PC-3 (cell line): ENCODE measurements around the gene DAND5. TPM values are rescaled to one million over a fixed set of nuclear protein-coding genes. Genes with fewer than 3 reads are reported as not detected.

Experiments
- ATAC-seq: fragments of 200-7000 bp; cut with Tn5 transposase; 2 replicates; pipeline ENCODE4 v1.9.1; 2020; ENCODE audit warnings: mild to moderate bottlenecking, moderate library complexity
- BruUV-seq: library from RNA; stranded (reverse); fragments of 400-500 nt; replicated peaks from 2 replicates; lab custom pipeline; 2021; lab: Mats Ljungman, UMichigan
- CTCF ChIA-PET: fragments of 300-600 bp; sonication (Branson Sonifier 250); formaldehyde crosslinking; loops from one replicate; lab custom pipeline; 2022; ENCODE audit warnings: antibody characterized with exemption; lab: Charles Lee
- POLR2A ChIA-PET: fragments of 300-600 bp; sonication (Branson Sonifier 250); formaldehyde crosslinking; loops from one replicate; lab custom pipeline; 2022; ENCODE audit warnings: antibody characterized with exemption; ENCODE audit not compliant: unreplicated experiment; lab: Charles Lee
- DNase-seq: peaks from one replicate; pipeline ENCODE4 v3.0.0-alpha.2; 2015
- H2AFZ ChIP-seq: fragments of 300-600 bp; sonication (generic); 2 replicates; pipeline ENCODE4 v1.6.0; 2016; ENCODE audit warnings: antibody characterized with exemption, low read length
- H3F3A ChIP-seq: fragments of 300-600 bp; sonication (generic); one replicate; pipeline ENCODE4 v1.6.0; 2017; ENCODE audit warnings: antibody characterized with exemption, low read length, control low read depth, mild to moderate bottlenecking; ENCODE audit not compliant: unreplicated experiment
- H3K27ac ChIP-seq: fragments of 300-600 bp; sonication (generic); 2 replicates; pipeline ENCODE4 v1.5.1; 2016; ENCODE audit warnings: mild to moderate bottlenecking, low read length
- H3K27me3 ChIP-seq: fragments of 300-600 bp; sonication (generic); 2 replicates; pipeline ENCODE4 v1.6.1; 2016; ENCODE audit warnings: low read length, mixed read lengths
- H3K36me3 ChIP-seq: fragments of 300-600 bp; sonication (generic); 2 replicates; pipeline ENCODE4 v1.6.1; 2016; ENCODE audit warnings: low read depth, mixed run types, low read length, mixed read lengths
- H3K4me1 ChIP-seq: fragments of 300-600 bp; sonication (generic); 2 replicates; pipeline ENCODE4 v1.5.1; 2016; ENCODE audit warnings: low read length; ENCODE audit not compliant: insufficient read depth
- H3K4me2 ChIP-seq: fragments of 300-600 bp; sonication (generic); 2 replicates; pipeline ENCODE4 v1.6.0; 2016; ENCODE audit warnings: low read length
- H3K4me3 ChIP-seq: fragments of 300-600 bp; sonication (generic); 2 replicates; pipeline ENCODE4 v1.5.1; 2016; ENCODE audit warnings: mild to moderate bottlenecking, low read length, mixed read lengths
- H3K79me2 ChIP-seq: fragments of 300-600 bp; sonication (generic); 2 replicates; pipeline ENCODE4 v1.6.1; 2017; ENCODE audit warnings: low read length, mixed read lengths
- H3K9ac ChIP-seq: fragments of 300-600 bp; sonication (generic); 2 replicates; pipeline ENCODE4 v1.6.0; 2016; ENCODE audit warnings: mild to moderate bottlenecking, low read length
- H3K9me2 ChIP-seq: fragments of 300-600 bp; sonication (generic); replicated peaks from 2 replicates; pipeline ENCODE4 v1.6.1; 2016; ENCODE audit warnings: mixed run types, low read length, mixed read lengths
- H3K9me3 ChIP-seq: fragments of 300-600 bp; sonication (generic); 2 replicates; pipeline ENCODE4 v1.6.1; 2016; ENCODE audit warnings: low read length, mixed read lengths
- H4K20me1 ChIP-seq: fragments of 300-600 bp; sonication (generic); 2 replicates; pipeline ENCODE4 v1.6.1; 2016; ENCODE audit warnings: low read length, mixed read lengths
- EZH2 ChIP-seq: fragments of 300-600 bp; sonication (generic); IDR thresholded peaks from one replicate; pipeline ENCODE4 v1.6.1; 2017; ENCODE audit warnings: antibody characterized with exemption, mild to moderate bottlenecking, low read length; ENCODE audit not compliant: unreplicated experiment
- EZH2phosphoT487 ChIP-seq: fragments of 300-600 bp; sonication (generic); IDR thresholded peaks from 2 replicates; pipeline ENCODE4 v1.6.1; 2018; ENCODE audit warnings: mild to moderate bottlenecking, antibody characterized with exemption, low read length, borderline replicate concordance
- intact Hi-C: fragments of 100-400 bp; cut with micrococcal nuclease; formaldehyde crosslinking; loops from 2 replicates; pipeline ENCODE4 v1.9.0; 2023
- total RNA-seq: library from RNA; depleted of rRNA; stranded (reverse); fragments of >200 nt; gene quantifications from 2 replicates; pipeline ENCODE4 v1.2.3, GENCODE V29; 2014
- TF ChIP-seq, protein P1 (sequence below): fragments of 300-600 bp; sonication (generic); conservative IDR thresholded peaks from 2 replicates; pipeline ENCODE4 v1.5.1; 2017; ENCODE audit warnings: antibody characterized with exemption, low read depth, mild to moderate bottlenecking, low read length

The DAND5 gene
- total RNA-seq, 1 experiment from 2014 or later: 0.55 TPM

DNA sequence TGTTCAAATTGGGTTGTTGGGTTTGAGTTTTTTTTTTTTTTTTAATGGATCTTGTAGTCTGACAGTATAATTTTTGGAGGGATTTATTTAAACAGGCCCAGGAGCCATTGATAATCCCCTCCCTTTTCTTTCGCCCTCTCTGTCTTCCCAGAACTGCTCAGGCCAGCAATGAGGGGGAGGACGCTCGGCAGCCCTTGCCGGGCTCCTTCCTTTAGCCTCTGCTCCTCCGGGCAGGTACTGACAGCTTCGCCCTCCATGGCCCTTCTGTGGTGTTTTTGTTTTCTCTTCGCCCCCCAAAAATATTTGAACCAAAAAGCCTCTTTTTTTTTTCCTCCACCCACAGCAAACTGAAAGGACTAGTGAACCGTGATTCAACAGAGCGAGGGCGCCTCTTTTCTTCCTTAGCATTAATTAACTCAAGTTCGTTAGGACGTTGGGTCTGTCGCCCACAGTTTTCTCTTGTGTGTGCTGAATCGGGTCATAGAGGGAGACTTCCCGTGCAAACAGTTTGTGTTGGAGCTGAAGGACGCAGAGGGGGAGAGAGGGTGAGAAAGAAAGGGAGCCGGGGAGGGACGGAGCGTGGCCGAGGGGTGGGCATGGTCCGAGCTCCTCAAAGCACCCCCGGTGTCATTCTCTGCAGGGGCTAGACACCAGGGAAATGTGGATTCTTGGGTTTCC is 47.4 kb downstream of the DAND5 start:
- ATAC-seq: no peak
- H3F3A ChIP-seq: peaks cover 5% of the 10 kb centered on the region
- H3K79me2 ChIP-seq: peaks cover 100% of the 10 kb centered on the region
- TF ChIP-seq EZH2 (no peak), EZH2phosphoT487 (no peak)
- H3K9me3 ChIP-seq: no peaks in the 10 kb centered on the region
- no TSS peak for BruUV-seq
- H3K4me3 ChIP-seq: peak overlapping the region; percentile 56
- H3K36me3 ChIP-seq: no peaks in the 10 kb centered on the region
- H3K4me1 ChIP-seq: peaks cover 77% of the 10 kb centered on the region
- peak overlapping the region; percentile 49 for H2AFZ ChIP-seq
- H3K27me3 ChIP-seq: no peaks in the 10 kb centered on the region
- H3K27ac ChIP-seq: peak overlapping the region; percentile 50
- peak; percentile 42 for DNase-seq
- intact Hi-C loops: loop anchor here (5.0 kb wide), 1 partner anchor 34 kb away; no protein-coding TSS in a partner anchor
- no peaks in the 10 kb centered on the region for H3K9me2 ChIP-seq
- CTCF ChIA-PET: interaction anchor here (0.7 to 1.8 kb wide), 4 partner anchors 15 to 138 kb away, joined by 3 to 6 read pairs (median 4); no protein-coding TSS in a partner anchor
- H3K4me2 ChIP-seq: peak overlapping the region; percentile 92
- peak overlapping the region; percentile 86 for H3K9ac ChIP-seq
- H4K20me1 ChIP-seq: no peaks in the 10 kb centered on the region
- POLR2A ChIA-PET: no interaction called here

DNA sequence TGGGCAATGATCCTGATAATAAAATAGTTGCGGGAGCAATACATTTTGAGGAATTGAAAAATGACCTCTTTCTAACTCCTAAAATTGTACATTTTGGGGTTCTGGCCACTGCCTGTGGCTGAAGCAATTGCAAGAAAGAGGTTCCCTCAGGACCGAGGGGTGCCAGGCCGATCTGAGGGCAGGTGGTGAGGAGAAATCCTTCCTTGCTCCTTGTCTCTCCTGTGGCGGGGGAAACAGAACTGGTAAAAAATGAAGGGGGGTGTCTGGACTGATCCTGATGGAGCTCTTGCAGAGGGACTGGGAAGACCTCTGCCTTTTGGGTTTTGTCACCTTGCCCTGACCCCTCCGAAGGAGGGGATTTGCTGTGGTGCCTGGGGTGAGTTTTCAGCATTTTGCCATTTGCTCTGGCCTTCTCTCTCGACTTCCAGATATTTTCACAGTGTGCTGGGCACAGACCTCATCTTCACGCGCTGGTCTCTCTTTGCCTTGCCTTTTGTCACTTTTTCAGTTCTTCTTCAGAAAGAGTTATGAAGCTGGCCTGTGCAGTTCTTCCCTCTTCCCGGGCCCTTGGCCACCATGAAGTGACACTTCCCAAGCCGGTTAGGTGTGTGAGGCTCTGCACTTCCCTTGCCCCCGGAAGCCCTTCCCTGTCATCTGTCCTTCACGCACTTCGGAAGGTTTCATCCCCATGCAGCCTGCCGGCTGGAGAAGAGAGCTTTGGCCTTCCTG is 48.1 kb downstream of the DAND5 start:
- H3K4me2 ChIP-seq: peak overlapping the region; percentile 92

More for the DNA sequence above, 48.1 kb downstream of the DAND5 start:
- peak; percentile 70 for DNase-seq
- H3K4me3 ChIP-seq: peak overlapping the region; percentile 56
- H3K27me3 ChIP-seq: no peaks in the 10 kb centered on the region
- H3K4me1 ChIP-seq: peaks cover 82% of the 10 kb centered on the region
- ChIA-PET POLR2A (interaction anchor here (0.6 kb wide), 1 partner anchor 38 kb away, joined by 3 read pairs; no protein-coding TSS in a partner anchor), CTCF (interaction anchor here (1.5 to 1.8 kb wide), 2 partner anchors 14 to 16 kb away, joined by 6 read pairs; no protein-coding TSS in a partner anchor)
- no peaks in the 10 kb centered on the region for H3K9me3 ChIP-seq
- no peaks in the 10 kb centered on the region for H3K36me3 ChIP-seq
- ATAC-seq: peak; percentile 7
- no TSS peak for BruUV-seq
- no peaks in the 10 kb centered on the region for H4K20me1 ChIP-seq
- H3K79me2 ChIP-seq: peaks cover 100% of the 10 kb centered on the region
- peak overlapping the region; percentile 50 for H3K27ac ChIP-seq
- peak overlapping the region; percentile 49 for H2AFZ ChIP-seq
- H3F3A ChIP-seq: peaks cover 5% of the 10 kb centered on the region
- H3K9me2 ChIP-seq: no peaks in the 10 kb centered on the region
- intact Hi-C loops: loop anchor here (5.0 kb wide), 1 partner anchor 35 kb away; no protein-coding TSS in a partner anchor
- TF ChIP-seq EZH2 (no peak), EZH2phosphoT487 (no peak)
- TF ChIP-seq, protein P1, sequence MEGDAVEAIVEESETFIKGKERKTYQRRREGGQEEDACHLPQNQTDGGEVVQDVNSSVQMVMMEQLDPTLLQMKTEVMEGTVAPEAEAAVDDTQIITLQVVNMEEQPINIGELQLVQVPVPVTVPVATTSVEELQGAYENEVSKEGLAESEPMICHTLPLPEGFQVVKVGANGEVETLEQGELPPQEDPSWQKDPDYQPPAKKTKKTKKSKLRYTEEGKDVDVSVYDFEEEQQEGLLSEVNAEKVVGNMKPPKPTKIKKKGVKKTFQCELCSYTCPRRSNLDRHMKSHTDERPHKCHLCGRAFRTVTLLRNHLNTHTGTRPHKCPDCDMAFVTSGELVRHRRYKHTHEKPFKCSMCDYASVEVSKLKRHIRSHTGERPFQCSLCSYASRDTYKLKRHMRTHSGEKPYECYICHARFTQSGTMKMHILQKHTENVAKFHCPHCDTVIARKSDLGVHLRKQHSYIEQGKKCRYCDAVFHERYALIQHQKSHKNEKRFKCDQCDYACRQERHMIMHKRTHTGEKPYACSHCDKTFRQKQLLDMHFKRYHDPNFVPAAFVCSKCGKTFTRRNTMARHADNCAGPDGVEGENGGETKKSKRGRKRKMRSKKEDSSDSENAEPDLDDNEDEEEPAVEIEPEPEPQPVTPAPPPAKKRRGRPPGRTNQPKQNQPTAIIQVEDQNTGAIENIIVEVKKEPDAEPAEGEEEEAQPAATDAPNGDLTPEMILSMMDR: no peak
- H3K9ac ChIP-seq: peak overlapping the region; percentile 86
